Caco-2 (cell line): ENCODE data around the gene KIF19. TPM values are rescaled to one million over a fixed set of nuclear protein-coding genes. Genes with fewer than 3 reads are reported as not detected.

ENCODE experiments used
- BruUV-seq: library from RNA; stranded (reverse); fragments of 400-500 nt; replicated peaks from 2 replicates; lab custom pipeline; 2021; lab: Mats Ljungman, UMichigan
- CTCF ChIA-PET: fragments of 300-600 bp; sonication (Branson Sonifier 250); formaldehyde crosslinking; loops from one replicate; lab custom pipeline; 2022; ENCODE audit warnings: antibody characterized with exemption; lab: Charles Lee
- POLR2A ChIA-PET: fragments of 300-600 bp; sonication (Branson Sonifier 250); formaldehyde crosslinking; loops from one replicate; lab custom pipeline; 2022; ENCODE audit warnings: antibody characterized with exemption; lab: Charles Lee
- DNase-seq, 2 experiments: peaks; one replicate each; pipeline versions ENCODE4 v3.0.0 to v3.0.0-alpha.2; 2020 to 2022
- H3K27me3 ChIP-seq: replicated peaks from 2 replicates; pipeline ENCODE4 v1.6.0; 2011; ENCODE audit warnings: low read length; ENCODE audit not compliant: control insufficient read depth, insufficient read depth
- H3K36me3 ChIP-seq: 2 replicates; pipeline ENCODE4 v1.5.1; 2011; ENCODE audit warnings: low read length; ENCODE audit not compliant: control insufficient read depth, insufficient read depth
- H3K4me1 ChIP-seq: fragments of 250-450 bp; sonication (Bioruptor Pico); 2 replicates; pipeline ENCODE4 v1.5.1; 2020; ENCODE audit warnings: mild to moderate bottlenecking
- H3K4me3 ChIP-seq: 2 replicates; pipeline ENCODE4 v1.5.1; 2011; ENCODE audit warnings: low read depth, mild to moderate bottlenecking, control low read depth, low read length
- H3K9me3 ChIP-seq: fragments of 250-450 bp; sonication (Bioruptor Pico); 2 replicates; pipeline ENCODE4 v1.5.1; 2020; ENCODE audit warnings: mild to moderate bottlenecking, moderate library complexity
- H3K27ac Mint-ChIP-seq: one replicate; pipeline ENCODE4 v1.8.0; 2022; ENCODE audit warnings: mixed read lengths; ENCODE audit not compliant: unreplicated experiment
- H3K27me3 Mint-ChIP-seq: one replicate; pipeline ENCODE4 v1.8.0; 2022; ENCODE audit warnings: mixed read lengths; ENCODE audit not compliant: insufficient read depth, unreplicated experiment
- H3K36me3 Mint-ChIP-seq: one replicate; pipeline ENCODE4 v1.8.0; 2022; ENCODE audit warnings: mild to moderate bottlenecking, mixed read lengths; ENCODE audit not compliant: insufficient read depth, unreplicated experiment
- H3K4me1 Mint-ChIP-seq: one replicate; pipeline ENCODE4 v1.8.0; 2022; ENCODE audit warnings: low read depth, mixed read lengths; ENCODE audit not compliant: unreplicated experiment
- H3K4me3 Mint-ChIP-seq: one replicate; pipeline ENCODE4 v1.8.0; 2022; ENCODE audit warnings: mild to moderate bottlenecking, moderate library complexity, mixed read lengths; ENCODE audit not compliant: unreplicated experiment
- H3K9me3 Mint-ChIP-seq: one replicate; pipeline ENCODE4 v1.8.0; 2022; ENCODE audit warnings: mixed read lengths; ENCODE audit not compliant: unreplicated experiment
- intact Hi-C: fragments of 100-400 bp; cut with micrococcal nuclease; formaldehyde crosslinking; loops from one replicate; pipeline ENCODE4 v1.10.0; 2022; ENCODE audit not compliant: unreplicated experiment
- total RNA-seq: library from RNA; stranded (reverse); gene quantifications from 2 replicates; pipeline ENCODE4 v1.2.3, GENCODE V29; 2022
- TF ChIP-seq, protein P1 (sequence below), 2 experiments: fragments of 200-600 bp in 1 of 2; IDR thresholded peaks; 1 replicate in 1 of 2; 2 replicates in 1 of 2; pipeline versions ENCODE4 v1.5.1 to v1.8.0; 2011 to 2022; ENCODE audit warnings: antibody characterized with exemption in 1 of 2, control low read depth in 1 of 2, inconsistent platforms in 1 of 2, low read depth in 1 of 2, low read length in 1 of 2, mild to moderate bottlenecking in 1 of 2, moderate library complexity in 1 of 2; ENCODE audit not compliant: insufficient read depth in 1 of 2, severe bottlenecking in 1 of 2, unreplicated experiment in 1 of 2

KIF19 gene
- total RNA-seq, 1 experiment from 2014 or later = not detected

DNA sequence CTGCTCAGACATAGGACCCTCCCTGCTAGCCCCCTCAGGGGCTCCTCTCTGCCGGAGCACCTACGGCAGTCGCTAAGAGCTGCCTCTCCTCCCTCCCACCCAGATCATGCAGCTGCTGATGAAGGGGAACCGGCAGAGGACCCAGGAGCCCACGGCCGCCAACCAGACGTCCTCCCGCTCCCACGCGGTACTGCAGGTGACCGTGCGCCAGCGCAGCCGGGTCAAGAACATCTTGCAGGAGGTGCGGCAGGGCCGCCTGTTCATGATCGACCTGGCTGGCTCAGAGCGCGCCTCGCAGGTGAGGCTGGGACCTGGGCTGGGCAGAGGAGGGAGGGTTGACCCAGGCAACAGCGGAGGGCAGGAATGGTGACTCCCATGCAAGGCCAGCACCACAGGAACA, 18.6 kb downstream of the KIF19 start:
- intact Hi-C loops = no loop called here
- TF ChIP-seq, protein P1, sequence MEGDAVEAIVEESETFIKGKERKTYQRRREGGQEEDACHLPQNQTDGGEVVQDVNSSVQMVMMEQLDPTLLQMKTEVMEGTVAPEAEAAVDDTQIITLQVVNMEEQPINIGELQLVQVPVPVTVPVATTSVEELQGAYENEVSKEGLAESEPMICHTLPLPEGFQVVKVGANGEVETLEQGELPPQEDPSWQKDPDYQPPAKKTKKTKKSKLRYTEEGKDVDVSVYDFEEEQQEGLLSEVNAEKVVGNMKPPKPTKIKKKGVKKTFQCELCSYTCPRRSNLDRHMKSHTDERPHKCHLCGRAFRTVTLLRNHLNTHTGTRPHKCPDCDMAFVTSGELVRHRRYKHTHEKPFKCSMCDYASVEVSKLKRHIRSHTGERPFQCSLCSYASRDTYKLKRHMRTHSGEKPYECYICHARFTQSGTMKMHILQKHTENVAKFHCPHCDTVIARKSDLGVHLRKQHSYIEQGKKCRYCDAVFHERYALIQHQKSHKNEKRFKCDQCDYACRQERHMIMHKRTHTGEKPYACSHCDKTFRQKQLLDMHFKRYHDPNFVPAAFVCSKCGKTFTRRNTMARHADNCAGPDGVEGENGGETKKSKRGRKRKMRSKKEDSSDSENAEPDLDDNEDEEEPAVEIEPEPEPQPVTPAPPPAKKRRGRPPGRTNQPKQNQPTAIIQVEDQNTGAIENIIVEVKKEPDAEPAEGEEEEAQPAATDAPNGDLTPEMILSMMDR (IDR thresholded peaks at IDR 0.05; ENCODE audit: insufficient read depth in 1 of 2, low read depth in 1 of 2, low read length in 1 of 2, severe bottlenecking in 1 of 2, unreplicated experiment in 1 of 2) = no peak
- Histone ChIP-seq H3K27me3 (no peaks in the 10 kb centered on the region), H3K9me3 (no peaks in the 10 kb centered on the region), H3K4me3 (no peak overlapping the region), H3K36me3 (no peaks in the 10 kb centered on the region), H3K4me1 (no peaks in the 10 kb centered on the region)
- Mint-ChIP-seq H3K27me3 (peaks cover 18% of the 10 kb centered on the region), H3K9me3 (no peaks in the 10 kb centered on the region), H3K27ac (peak overlapping the region; percentile 39), H3K36me3 (no peaks in the 10 kb centered on the region), H3K4me1 (peaks cover 6% of the 10 kb centered on the region), H3K4me3 (no peak overlapping the region)
- ChIA-PET POLR2A (no interaction called here), CTCF (interaction anchor here (1.9 kb wide), 1 partner anchor 35 kb away, joined by 4 read pairs; no protein-coding TSS in a partner anchor)
- no TSS peak for BruUV-seq
- DNase-seq = no peak

DNA sequence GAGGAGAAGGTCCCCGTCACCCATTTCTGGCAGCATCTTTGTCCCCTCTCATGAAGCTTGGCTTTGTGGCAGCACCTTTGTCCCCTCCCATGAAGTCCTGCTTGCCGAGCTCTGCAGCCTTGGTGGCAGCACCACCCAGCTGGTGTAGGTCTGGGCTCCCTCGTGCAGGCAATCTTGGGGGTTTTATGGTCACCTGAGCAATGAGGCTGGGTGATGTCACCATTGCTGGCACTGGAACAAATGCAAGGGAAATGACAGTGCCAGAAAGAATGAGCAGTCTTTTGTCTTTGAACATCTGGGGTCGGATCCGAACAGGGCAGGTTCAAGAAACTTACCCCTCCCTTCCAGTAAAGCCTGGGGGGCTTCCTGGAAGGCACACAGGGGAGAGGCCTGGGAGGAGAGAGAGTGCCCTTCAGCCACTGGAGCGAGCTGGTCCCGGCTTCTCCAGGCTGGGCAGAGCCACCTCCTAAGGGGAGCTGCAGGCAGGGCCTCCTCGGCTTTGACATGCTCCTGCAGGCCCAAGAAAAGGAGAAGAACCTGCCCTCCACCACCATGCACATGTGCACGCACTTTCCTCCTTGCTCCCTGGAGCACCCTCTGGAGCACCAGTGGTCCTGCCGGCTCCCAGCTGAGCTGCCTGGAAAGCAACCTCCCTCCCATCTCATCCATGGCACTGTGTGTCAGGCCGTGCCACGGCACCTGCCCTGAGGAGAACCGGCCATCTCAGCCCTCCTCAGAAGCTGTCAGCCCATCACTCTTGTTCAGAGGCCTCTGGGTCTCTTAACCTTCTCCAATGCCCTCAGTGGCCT, 19.6 kb downstream of the KIF19 start:
- no peak overlapping the region for H3K4me3 Mint-ChIP-seq
- no TSS peak for BruUV-seq
- no peak overlapping the region for H3K4me3 ChIP-seq
- ChIA-PET POLR2A (no interaction called here), CTCF (interaction anchor here (1.9 kb wide), 1 partner anchor 34 kb away, joined by 4 read pairs; no protein-coding TSS in a partner anchor)
- intact Hi-C loops = no loop called here
- TF ChIP-seq, protein P1 (IDR thresholded peaks at IDR 0.05; ENCODE audit: insufficient read depth in 1 of 2, low read depth in 1 of 2, low read length in 1 of 2, severe bottlenecking in 1 of 2, unreplicated experiment in 1 of 2) = no peak
- H3K36me3 Mint-ChIP-seq = no peaks in the 10 kb centered on the region
- no peak overlapping the region for H3K27ac Mint-ChIP-seq
- H3K4me1 Mint-ChIP-seq = peaks cover 6% of the 10 kb centered on the region
- no peaks in the 10 kb centered on the region for H3K27me3 ChIP-seq
- peaks cover 18% of the 10 kb centered on the region for H3K27me3 Mint-ChIP-seq
- no peaks in the 10 kb centered on the region for H3K36me3 ChIP-seq
- no peaks in the 10 kb centered on the region for H3K9me3 Mint-ChIP-seq
- no peak for DNase-seq
- no peaks in the 10 kb centered on the region for H3K9me3 ChIP-seq
- no peaks in the 10 kb centered on the region for H3K4me1 ChIP-seq

DNA sequence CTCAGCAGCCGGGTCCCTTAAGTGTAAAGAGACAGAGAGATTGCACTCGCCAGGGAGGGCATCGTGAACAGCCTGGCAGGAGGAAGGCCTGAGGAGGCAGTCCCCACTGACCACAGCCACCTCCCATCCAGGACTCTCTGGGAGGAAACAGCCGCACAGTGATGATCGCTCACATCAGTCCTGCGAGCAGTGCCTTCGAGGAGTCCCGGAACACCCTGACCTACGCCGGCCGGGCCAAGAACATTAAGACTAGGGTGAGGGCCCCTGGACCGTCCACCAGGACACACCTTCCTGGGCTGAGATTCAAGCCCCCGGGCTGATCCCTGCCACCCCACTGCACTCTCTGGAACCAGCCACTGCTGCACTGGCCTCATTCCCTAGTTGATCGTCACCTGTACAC, 21.6 kb downstream of the KIF19 start:
- ChIA-PET CTCF (interaction anchor here (0.6 to 0.7 kb wide), 2 partner anchors 389 to 1159 kb away, joined by 3 to 4 read pairs; partner anchors contain the start of gene RAB37), POLR2A (no interaction called here)

More for the DNA sequence above, 21.6 kb downstream of the KIF19 start:
- Histone ChIP-seq H3K4me1 (no peaks in the 10 kb centered on the region), H3K27me3 (no peaks in the 10 kb centered on the region), H3K9me3 (no peaks in the 10 kb centered on the region), H3K36me3 (no peaks in the 10 kb centered on the region), H3K4me3 (no peak overlapping the region)
- TF ChIP-seq, protein P1 (IDR thresholded peaks at IDR 0.05; ENCODE audit: insufficient read depth in 1 of 2, low read depth in 1 of 2, low read length in 1 of 2, severe bottlenecking in 1 of 2, unreplicated experiment in 1 of 2) = no peak
- DNase-seq = no peak
- H3K27ac Mint-ChIP-seq = no peak overlapping the region
- no peak overlapping the region for H3K4me3 Mint-ChIP-seq
- H3K4me1 Mint-ChIP-seq = peaks cover 6% of the 10 kb centered on the region
- intact Hi-C loops = no loop called here
- H3K36me3 Mint-ChIP-seq = no peaks in the 10 kb centered on the region
- peaks cover 20% of the 10 kb centered on the region for H3K27me3 Mint-ChIP-seq
- H3K9me3 Mint-ChIP-seq = no peaks in the 10 kb centered on the region
- BruUV-seq = no TSS peak
